Measurements from ENCODE around the gene SLC2A2. TPM values are rescaled to one million over a fixed set of nuclear protein-coding genes. Genes with fewer than 3 reads are reported as not detected.

SLC2A2 gene
- total and polyA plus RNA-seq, 9 donors: 0.10 to 0.36 (median 0.18) TPM; not detected in 6

DNA sequence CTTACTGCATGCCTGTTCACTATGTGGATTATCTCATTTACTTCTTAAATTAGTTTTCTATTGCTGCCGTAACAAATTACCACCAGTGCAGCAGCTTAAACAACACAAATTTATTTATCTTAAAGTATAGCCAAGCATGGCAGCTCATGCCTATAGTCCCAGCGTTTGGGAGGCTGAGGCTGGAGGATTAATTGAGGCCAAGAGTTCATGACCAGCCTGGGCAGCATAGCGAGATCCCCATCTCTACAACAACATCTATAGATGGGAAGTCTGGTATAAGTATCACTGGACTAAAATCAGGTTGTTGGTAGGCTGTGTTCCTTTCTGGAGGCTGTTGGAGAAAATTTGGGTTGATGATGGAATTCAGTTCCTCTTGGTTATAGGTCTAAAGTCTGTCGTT, 5.1 kb downstream of the SLC2A2 start:
- DNase-seq: no peak
- H3K4me1 ChIP-seq (ENCODE audit: insufficient read depth): no peaks in the 10 kb centered on the region
- H3K9me3 ChIP-seq: no peaks in the 10 kb centered on the region
- TF ChIP-seq CTCF (IDR thresholded peaks at IDR 0.05): no peak
- no peak for TF ChIP-seq EP300 (IDR thresholded peaks at IDR 0.05)
- no peak for TF ChIP-seq POLR2A (IDR thresholded peaks at IDR 0.05)
- H3K27me3 ChIP-seq: no peaks in the 10 kb centered on the region
- H3K4me3 ChIP-seq: no peak overlapping the region
- H3K36me3 ChIP-seq: no peaks in the 10 kb centered on the region
- intact Hi-C loops (cut with DNase I): no loop called here
- H3K27ac ChIP-seq: no peak overlapping the region
- 82 to 98% (median 85%) methylated on average over 4 of the region's 4 CpGs for WGBS, 3 donors

GRCh38 chr3:171018156-171018935, 8.2 kb downstream of the SLC2A2 start:
- Histone ChIP-seq H3K27ac (no peak overlapping the region), H3K4me3 (no peak overlapping the region), H3K27me3 (no peaks in the 10 kb centered on the region), H3K4me1 (ENCODE audit: insufficient read depth) (no peaks in the 10 kb centered on the region), H3K9me3 (no peaks in the 10 kb centered on the region), H3K36me3 (no peaks in the 10 kb centered on the region)
- WGBS, 3 donors: 15 to 22% (median 19%) methylated on average over 6 of the region's 6 CpGs
- no peak for DNase-seq
- TF ChIP-seq EP300 (IDR thresholded peaks at IDR 0.05) (no peak), POLR2A (IDR thresholded peaks at IDR 0.05) (no peak), CTCF (IDR thresholded peaks at IDR 0.05) (no peak)
- intact Hi-C loops (cut with DNase I): no loop called here

DNA sequence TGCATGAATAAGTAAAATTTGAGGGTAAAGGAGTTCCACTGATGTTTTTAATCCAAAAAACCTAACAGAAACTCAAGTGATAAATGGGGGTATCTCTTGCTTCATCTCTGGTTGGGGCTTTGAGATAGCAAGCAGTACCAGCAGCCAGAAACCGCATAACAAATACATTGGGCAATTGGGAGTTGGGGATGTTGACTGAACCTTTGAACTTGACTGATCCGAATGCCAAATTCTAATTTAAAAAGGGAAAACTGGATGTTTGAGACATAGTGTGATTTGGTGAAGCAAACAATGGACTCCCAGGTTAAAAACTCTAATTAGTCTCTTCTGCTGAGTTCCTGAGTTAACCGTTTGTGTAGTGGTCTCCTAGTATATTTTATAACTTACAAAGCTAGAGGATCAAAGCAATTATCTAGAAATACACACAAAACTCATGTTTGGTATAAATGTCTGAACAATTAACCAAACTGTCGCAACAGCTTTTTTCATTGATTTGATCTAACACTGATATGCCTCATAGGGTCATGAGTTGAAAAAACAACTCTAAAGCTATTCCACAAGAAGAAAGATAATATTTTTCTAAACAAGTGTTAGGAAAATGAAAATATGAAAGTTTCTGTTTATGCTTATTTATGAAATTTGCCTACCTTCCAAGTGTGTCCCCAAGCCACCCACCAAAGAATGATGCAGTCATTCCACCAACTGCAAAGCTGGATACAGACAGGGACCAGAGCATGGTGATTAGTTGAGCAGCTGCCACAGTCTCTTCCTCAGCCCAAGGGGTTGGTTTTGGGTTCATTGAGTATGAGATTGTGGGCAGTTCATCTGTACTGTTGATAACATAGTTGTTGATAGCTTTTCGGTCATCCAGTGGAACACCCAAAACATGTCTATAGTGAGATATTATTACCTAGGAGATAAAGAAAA, 12.4 kb downstream of the SLC2A2 start:
- intact Hi-C loops (cut with DNase I): no loop called here
- no peak overlapping the region for H3K27ac ChIP-seq

More for the DNA sequence above, 12.4 kb downstream of the SLC2A2 start:
- H3K4me3 ChIP-seq: no peak overlapping the region
- H3K27me3 ChIP-seq: no peaks in the 10 kb centered on the region
- no peaks in the 10 kb centered on the region for H3K9me3 ChIP-seq
- no peak for DNase-seq
- no peaks in the 10 kb centered on the region for H3K36me3 ChIP-seq
- no peaks in the 10 kb centered on the region for H3K4me1 ChIP-seq (ENCODE audit: insufficient read depth)
- TF ChIP-seq CTCF (IDR thresholded peaks at IDR 0.05): no peak
- WGBS, 3 donors: 61 to 68% (median 65%) methylated on average over 5 of the region's 5 CpGs

Measured in ovary (tissue), 9 donors.